ENCODE measurements around the gene MYO7A.
A peak's percentile ranks its signal among the peaks of the same experiment; 100 is the strongest.

The MYO7A gene

DNA sequence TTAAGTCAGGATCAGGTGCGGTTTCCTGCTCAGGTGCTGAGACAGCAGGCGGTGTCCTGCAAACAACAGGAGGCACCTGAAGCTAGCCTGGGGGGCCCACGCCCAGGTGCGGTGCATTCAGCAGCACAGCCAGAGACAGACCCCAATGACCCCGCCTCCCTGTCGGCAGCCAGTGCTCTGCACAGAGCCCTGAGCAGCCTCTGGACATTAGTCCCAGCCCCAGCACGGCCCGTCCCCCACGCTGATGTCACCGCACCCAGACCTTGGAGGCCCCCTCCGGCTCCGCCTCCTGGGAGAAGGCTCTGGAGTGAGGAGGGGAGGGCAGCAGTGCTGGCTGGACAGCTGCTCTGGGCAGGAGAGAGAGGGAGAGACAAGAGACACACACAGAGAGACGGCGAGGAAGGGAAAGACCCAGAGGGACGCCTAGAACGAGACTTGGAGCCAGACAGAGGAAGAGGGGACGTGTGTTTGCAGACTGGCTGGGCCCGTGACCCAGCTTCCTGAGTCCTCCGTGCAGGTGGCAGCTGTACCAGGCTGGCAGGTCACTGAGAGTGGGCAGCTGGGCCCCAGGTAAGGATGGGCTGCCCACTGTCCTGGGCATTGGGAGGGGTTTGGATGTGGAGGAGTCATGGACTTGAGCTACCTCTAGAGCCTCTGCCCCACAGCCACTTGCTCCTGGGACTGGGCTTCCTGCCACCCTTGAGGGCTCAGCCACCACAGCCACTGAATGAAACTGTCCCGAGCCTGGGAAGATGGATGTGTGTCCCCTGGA, at the start of gene MYO7A:
Gene MYO7A, plus strand, starts transcription at position 327 of the 772 bp plus-strand sequence. CDS start 2,389 bp downstream, outside the sequence.
- Histone ChIP-seq H3K9me3 (replicated peaks in 1 of 11) (peaks cover 0 to 5% (median 0%) of the 10 kb centered on the region in 11 experiments; a peak in 5 of 22 replicates), H3K9ac (peak within 1 kb of the TSS; percentile 5 to 71 (median 39); a peak in 15 of 22 replicates), H3K4me1 (peaks cover 25 to 86% (median 68%) of the 10 kb centered on the region in 10 experiments), H4K20me1 (peaks cover 0 to 6% (median 0%) of the 10 kb centered on the region in 11 experiments; a peak in 2 of 22 replicates), H3K27ac (peak within 1 kb of the TSS in 1 of 11 experiments; percentile 24; a peak in 1 of 22 replicates), H3K4me3 (peak within 1 kb of the TSS; percentile 39 to 65 (median 44); a peak in 18 of 20 replicates), H3K4me2 (peak within 1 kb of the TSS; percentile 69 to 93 (median 78)), H3K27me3 (no peaks in the 10 kb centered on the region), H3K36me3 (peaks cover 0 to 2% (median 0%) of the 10 kb centered on the region in 11 experiments; a peak in 1 of 22 replicates)
- TF ChIP-seq Cebpa-rat (IDR thresholded peaks at IDR 0.05): no peak

- Histone ChIP-seq H3K9ac (no peak overlapping the region), H4K20me1 (no peaks in the 10 kb centered on the region), H3K4me2 (peak overlapping the region in 2 of 11 experiments; percentile 93 to 97; a peak in 4 of 22 replicates), H3K4me1 (peaks cover 46 to 52% (median 49%) of the 10 kb centered on the region in 10 experiments), H3K9me3 (replicated peaks in 1 of 11) (peaks cover 0 to 12% (median 5%) of the 10 kb centered on the region in 11 experiments; a peak in 9 of 22 replicates), H3K4me3 (no peak overlapping the region), H3K36me3 (no peaks in the 10 kb centered on the region; a peak in 1 of 22 replicates), H3K27ac (no peak overlapping the region), H3K27me3 (no peaks in the 10 kb centered on the region)
- TF ChIP-seq Cebpa-rat (IDR thresholded peaks at IDR 0.05): no peak
These were observed 48.4 kb upstream of the MYO7A start for GRCh38 chr11:77079666-77080065.

DNA sequence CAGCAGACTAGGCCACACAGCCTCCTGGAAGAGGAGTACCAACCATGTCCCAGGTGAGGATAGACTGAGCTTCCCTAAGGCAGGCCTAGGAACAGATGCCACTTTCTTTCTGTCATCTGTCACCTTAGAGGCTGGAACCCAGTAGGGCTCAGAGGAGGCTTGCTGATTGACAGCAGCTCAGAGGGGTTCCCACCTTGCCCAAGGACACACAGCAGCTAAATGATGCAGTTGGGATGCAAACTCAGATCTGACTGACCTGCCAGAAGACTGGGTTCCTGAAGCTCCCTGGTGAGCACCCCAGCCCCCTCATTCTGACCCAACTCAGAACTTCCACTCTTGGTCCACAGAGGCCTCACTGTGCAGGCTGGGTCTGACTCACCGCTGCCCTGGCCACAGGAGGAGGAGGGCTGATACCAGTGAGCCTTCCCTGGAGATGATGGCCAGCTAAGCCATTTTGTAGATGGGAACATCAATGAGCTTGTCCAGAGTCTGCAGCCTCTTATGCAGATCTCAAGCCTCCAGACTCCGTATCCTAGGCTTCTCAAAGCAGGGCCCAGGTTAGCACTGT, 47.3 kb upstream of the MYO7A start:
- Histone ChIP-seq H3K4me3 (no peak overlapping the region), H3K4me1 (peaks cover 45 to 59% (median 55%) of the 10 kb centered on the region in 10 experiments), H4K20me1 (no peaks in the 10 kb centered on the region), H3K36me3 (no peaks in the 10 kb centered on the region; a peak in 1 of 22 replicates), H3K4me2 (peak overlapping the region; percentile 87 to 99 (median 93); a peak in 21 of 22 replicates), H3K9ac (peak overlapping the region in 3 of 11 experiments; percentile 70 to 79 (median 76); a peak in 1 of 22 replicates), H3K27me3 (no peaks in the 10 kb centered on the region), H3K9me3 (replicated peaks in 1 of 11) (peaks cover 0 to 12% (median 5%) of the 10 kb centered on the region in 11 experiments; a peak in 9 of 22 replicates), H3K27ac (no peak overlapping the region)
- TF ChIP-seq Cebpa-rat (IDR thresholded peaks at IDR 0.05): no peak

DNA sequence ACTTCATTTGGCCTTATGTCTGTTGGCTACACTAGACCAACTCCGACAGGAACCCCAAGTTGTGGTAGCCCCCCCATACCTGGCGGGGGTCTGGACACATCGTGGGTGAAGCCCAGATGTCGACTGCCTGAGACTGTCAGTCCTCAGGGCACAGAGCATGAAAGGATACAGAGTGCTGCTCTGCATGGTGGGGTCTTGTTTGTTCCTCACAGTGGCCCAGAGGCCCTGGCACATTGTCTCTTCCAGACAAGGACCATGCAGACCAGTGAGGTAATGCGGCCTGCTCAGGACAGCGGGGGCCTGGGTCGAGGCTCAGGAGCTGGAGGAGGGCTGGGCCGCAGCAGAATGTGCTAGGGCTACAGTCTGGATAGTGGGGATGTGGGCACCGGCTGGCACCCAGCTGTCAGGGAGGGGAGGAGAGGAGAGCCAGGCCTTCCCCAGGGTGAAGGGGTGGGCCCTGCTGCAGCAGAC, 46.6 kb upstream of the MYO7A start:
- H4K20me1 ChIP-seq: no peaks in the 10 kb centered on the region
- H3K9me3 ChIP-seq (replicated peaks in 1 of 11): peaks cover 0 to 12% (median 5%) of the 10 kb centered on the region in 11 experiments; a peak in 9 of 22 replicates
- no peaks in the 10 kb centered on the region; a peak in 1 of 22 replicates for H3K36me3 ChIP-seq
- H3K4me2 ChIP-seq: peak overlapping the region; percentile 87 to 99 (median 93)
- H3K4me3 ChIP-seq: no peak overlapping the region; a peak in 2 of 20 replicates
- H3K9ac ChIP-seq: peak overlapping the region; percentile 55 to 79 (median 70); a peak in 13 of 22 replicates
- peak overlapping the region in 8 of 11 experiments; percentile 30 to 88 (median 78); a peak in 14 of 22 replicates for H3K27ac ChIP-seq
- no peak for TF ChIP-seq Cebpa-rat (IDR thresholded peaks at IDR 0.05)
- H3K27me3 ChIP-seq: no peaks in the 10 kb centered on the region
- peaks cover 52 to 66% (median 62%) of the 10 kb centered on the region in 10 experiments for H3K4me1 ChIP-seq

GRCh38 chr11:77081976-77082836, 45.8 kb upstream of the MYO7A start:
- H3K27me3 ChIP-seq: no peaks in the 10 kb centered on the region
- no peak for TF ChIP-seq Cebpa-rat (IDR thresholded peaks at IDR 0.05)
- H4K20me1 ChIP-seq: no peaks in the 10 kb centered on the region
- peaks cover 0 to 12% (median 5%) of the 10 kb centered on the region in 11 experiments; a peak in 9 of 22 replicates for H3K9me3 ChIP-seq (replicated peaks in 1 of 11)
- H3K4me3 ChIP-seq: peak overlapping the region in 9 of 10 experiments; percentile 21 to 58 (median 27); a peak in 14 of 20 replicates
- peak overlapping the region; percentile 64 to 88 (median 78) for H3K27ac ChIP-seq
- H3K4me2 ChIP-seq: peak overlapping the region; percentile 87 to 99 (median 93)
- peak overlapping the region; percentile 55 to 79 (median 70) for H3K9ac ChIP-seq
- H3K4me1 ChIP-seq: peaks cover 60 to 74% (median 69%) of the 10 kb centered on the region in 10 experiments
- no peaks in the 10 kb centered on the region; a peak in 1 of 22 replicates for H3K36me3 ChIP-seq

- H3K4me1 ChIP-seq: peaks cover 62 to 76% (median 70%) of the 10 kb centered on the region in 10 experiments
These were observed 45.0 kb upstream of the MYO7A start for GRCh38 chr11:77082838-77083565.

DNA sequence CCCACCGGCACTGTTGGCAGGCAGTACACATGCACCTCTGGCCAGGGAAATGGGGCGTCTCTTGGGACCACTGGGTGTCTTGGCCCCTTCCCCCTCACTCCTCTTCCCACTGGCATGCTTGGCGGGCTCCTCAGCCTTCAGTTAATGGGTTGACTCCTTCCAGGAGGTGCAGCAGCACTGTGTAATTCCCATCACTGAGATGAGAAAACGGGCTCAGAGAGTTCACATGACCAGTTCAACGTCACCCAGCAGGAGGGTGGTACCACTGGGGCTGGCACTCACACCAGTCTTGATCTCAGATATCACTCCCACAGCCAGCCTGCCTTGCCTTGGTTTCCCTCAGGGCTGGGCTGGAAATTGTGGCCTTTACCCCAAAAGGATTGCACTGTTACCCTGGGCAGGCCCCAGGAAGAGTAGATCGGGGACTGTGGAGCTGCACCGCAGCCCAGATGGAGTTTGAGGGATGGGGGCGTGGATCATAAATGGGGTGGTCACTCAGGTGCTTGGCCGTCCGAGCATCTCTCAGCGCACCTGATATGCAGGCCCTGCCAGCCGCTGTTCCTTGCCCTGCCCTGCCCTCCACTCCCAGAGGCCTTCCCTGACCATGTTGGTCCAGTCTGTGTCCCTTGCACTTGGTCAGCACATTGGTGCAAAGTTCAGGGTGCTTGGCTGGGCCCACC, 44.3 kb upstream of the MYO7A start:
- H3K4me2 ChIP-seq: peak overlapping the region; percentile 87 to 99 (median 93)
- peaks cover 62 to 76% (median 70%) of the 10 kb centered on the region in 10 experiments for H3K4me1 ChIP-seq

More at GRCh38 chr11:77082838-77083565, 45.0 kb upstream of the MYO7A start:
- H3K36me3 ChIP-seq: no peaks in the 10 kb centered on the region; a peak in 1 of 22 replicates
- peak overlapping the region; percentile 64 to 88 (median 78) for H3K27ac ChIP-seq
- H3K9ac ChIP-seq: peak overlapping the region; percentile 55 to 79 (median 70); a peak in 21 of 22 replicates
- peak overlapping the region; percentile 87 to 99 (median 93) for H3K4me2 ChIP-seq
- peaks cover 0 to 12% (median 5%) of the 10 kb centered on the region in 11 experiments; a peak in 9 of 22 replicates for H3K9me3 ChIP-seq (replicated peaks in 1 of 11)
- no peaks in the 10 kb centered on the region for H3K27me3 ChIP-seq
- no peaks in the 10 kb centered on the region for H4K20me1 ChIP-seq
- TF ChIP-seq Cebpa-rat (IDR thresholded peaks at IDR 0.05): no peak
- H3K4me3 ChIP-seq: peak overlapping the region in 9 of 10 experiments; percentile 21 to 58 (median 27); a peak in 14 of 20 replicates

More for the DNA sequence above, 44.3 kb upstream of the MYO7A start:
- Histone ChIP-seq H3K27ac (peak overlapping the region; percentile 64 to 88 (median 78); a peak in 21 of 22 replicates), H4K20me1 (peaks cover 0 to 2% (median 0%) of the 10 kb centered on the region in 11 experiments; a peak in 1 of 22 replicates), H3K9ac (peak overlapping the region in 8 of 11 experiments; percentile 65 to 77 (median 70); a peak in 11 of 22 replicates), H3K36me3 (no peaks in the 10 kb centered on the region), H3K27me3 (no peaks in the 10 kb centered on the region), H3K4me3 (no peak overlapping the region), H3K9me3 (replicated peaks in 1 of 11) (0 out of 22 replicates have a peak, but pooled peaks cover 0 to 8% (median 0%) of the 10 kb centered on the region in 11 experiments)
- TF ChIP-seq Cebpa-rat (IDR thresholded peaks at IDR 0.05): no peak

Data from BLaER1 treated with 17β-estradiol and CSF1 and Interleukin-3, amounts not matched to agents 10 nM and 100 nM (cell line).